ENCODE data around the gene EPAS1.
"Not testable (repeated sequence)": the region's sequence is repeated elsewhere in the genome, so short reads cannot be mapped to it uniquely, and the experiment has no call there.

EPAS1 gene

GRCh38 chr2:46386763-46387162 is 89.6 kb downstream of the EPAS1 start:
- no peak for DNase-seq

DNA sequence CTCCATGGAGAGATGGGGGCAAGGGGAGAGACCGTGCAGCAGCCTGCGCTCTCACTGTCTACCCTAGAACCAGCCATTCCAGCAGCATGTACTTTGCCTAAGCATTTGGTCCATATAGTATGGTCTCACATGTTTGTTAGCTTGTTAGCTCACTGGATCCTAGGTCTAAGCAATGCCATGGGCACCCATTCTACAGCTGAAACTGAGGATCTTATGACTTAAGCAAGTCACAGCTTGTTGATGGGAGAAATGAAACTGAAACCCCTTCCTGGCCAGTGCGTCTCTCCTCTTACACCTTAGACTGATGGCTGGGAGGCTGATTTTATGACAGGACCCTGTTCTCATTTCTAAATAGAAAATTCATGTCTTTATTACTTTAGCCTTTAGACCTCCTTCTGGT is 90.1 kb downstream of the EPAS1 start:
- no peak for DNase-seq

DNA sequence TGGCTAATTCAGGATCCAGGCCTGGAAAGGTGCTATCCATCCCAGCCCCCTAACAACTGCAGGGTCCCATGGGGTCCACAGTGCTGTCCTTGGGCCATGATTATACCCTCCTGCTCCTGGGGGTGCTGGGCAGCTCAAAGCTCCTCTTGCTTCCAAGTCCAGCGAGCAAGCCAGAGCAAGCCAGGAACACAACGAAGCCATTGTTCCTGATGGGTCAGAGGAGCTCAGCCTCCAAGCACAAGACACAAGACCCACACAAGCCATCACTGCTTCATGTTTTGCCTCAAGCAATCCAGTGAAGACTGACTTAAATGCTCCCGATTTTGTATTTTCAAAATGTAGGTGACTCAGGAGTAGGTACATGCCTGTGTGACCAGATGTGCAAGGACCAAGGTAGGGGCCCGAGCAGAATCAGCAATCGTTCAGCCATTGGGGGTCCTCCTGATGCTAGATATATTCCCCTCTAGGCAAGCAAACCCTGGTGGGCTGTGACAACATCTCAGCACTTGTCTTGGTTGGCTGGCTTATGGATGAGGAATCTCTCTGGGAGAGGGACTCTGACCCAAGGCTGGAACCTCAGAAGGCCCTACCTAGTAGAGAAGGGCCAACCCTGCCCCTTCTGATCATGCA is 90.8 kb downstream of the EPAS1 start:
- no peak for DNase-seq

GRCh38 chr2:46388881-46389280 is 91.7 kb downstream of the EPAS1 start:
- DNase-seq: no peak

DNA sequence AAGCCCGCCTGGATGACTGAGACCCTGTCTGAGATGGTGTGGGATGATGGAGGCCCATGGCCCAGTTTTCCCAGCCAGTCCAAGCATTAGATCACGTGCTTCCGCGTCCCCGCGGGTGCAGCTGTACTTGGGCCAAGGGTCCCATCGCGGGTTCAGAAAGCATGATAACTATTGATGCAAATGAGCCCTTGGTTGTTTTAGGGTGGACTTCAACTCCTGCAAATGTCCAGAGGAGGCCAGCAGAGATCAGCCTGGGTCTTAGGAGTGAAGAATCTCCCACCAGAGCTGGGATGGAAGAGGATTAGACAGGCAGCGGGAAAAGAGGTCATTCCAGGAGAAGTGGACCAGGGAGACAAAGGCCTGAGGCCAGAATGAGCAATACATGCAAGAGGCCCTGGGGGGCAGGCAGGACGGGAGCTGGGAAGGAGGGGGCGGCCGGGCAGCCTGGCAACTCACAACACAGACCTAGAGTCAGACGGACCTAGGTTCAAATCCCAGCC is 92.3 kb downstream of the EPAS1 start:
- DNase-seq: no peak

DNA sequence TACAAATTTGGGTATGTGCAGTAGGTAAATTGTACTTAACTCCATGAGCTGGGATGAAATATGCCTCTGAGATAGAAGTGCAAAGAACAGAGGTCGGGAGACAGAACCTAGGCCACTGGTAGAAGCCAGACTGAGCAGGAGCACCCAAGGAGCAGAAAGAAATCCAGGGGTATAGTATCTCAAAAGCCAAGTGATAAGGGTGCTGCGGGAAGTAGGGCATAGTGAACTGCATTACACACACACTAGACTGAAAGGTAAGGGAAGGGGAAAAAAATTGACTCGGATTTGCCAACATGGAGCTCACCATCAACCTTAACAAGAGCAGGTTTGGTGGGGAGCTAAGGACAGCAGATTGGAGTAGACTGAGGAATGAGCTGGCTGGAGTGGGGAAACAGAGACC is 92.8 kb downstream of the EPAS1 start:
- DNase-seq: no peak

DNA sequence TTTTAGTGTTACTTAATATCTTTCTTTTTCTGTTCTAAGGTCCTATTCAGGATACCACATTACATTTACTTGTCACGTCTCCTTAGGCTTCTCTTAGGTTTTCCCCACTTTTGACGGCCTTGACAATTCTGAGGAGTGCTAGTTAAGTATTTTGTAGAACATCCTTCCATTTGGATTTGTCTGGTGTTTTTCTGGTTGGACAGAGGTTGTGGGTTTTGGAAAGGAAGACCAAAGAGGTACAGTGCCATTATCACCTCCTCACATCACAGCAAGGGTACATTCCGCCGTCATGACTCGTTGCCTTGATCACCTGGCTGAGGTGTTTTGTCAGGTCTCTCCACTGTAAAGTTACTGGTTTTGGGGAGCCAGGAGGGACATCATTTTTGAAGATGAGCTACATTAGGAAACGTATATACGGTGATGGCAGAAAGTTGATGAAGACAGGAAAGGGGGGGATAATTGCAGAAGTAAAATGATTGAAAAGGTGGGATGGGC is 93.7 kb downstream of the EPAS1 start:
- no peak for DNase-seq

DNA sequence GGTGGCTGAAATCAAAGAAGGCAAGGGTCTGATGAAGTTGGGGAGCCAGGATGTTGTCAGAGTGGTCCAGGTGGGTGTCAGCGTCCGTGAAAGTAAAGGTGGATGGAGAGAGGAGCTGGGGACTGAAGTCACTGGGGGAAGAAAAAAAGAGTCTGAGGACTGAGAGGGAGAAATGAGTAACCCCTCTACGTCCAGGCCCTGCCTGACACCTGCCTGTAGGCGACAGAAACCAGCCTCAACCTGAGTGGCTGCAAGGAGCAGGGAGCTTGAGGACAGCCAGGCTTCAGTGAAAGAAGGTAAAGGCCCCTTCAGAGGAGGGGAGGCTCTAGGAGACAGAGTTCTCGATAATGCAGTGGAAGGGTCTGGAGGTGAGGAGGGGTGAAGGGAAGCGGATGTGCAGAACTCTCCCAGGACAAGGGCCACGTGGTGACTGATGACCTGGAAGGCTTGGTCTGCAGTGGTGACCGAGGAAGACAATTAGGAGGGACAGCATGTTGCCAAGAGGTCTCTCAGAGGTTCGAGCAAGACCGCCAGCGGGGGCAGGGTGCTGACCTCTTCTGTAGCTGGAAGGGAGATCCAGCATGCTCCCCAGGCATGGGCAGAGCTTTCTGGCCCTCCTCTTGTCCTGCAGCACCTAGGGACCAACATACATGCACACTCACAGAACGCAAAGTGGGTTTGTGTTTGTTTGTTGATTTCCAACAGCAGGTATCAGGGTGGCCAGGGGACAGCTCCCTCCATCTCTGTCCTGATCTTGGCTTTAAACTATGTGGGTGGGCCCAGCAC is 95.5 kb downstream of the EPAS1 start:
- DNase-seq: no peak

DNA sequence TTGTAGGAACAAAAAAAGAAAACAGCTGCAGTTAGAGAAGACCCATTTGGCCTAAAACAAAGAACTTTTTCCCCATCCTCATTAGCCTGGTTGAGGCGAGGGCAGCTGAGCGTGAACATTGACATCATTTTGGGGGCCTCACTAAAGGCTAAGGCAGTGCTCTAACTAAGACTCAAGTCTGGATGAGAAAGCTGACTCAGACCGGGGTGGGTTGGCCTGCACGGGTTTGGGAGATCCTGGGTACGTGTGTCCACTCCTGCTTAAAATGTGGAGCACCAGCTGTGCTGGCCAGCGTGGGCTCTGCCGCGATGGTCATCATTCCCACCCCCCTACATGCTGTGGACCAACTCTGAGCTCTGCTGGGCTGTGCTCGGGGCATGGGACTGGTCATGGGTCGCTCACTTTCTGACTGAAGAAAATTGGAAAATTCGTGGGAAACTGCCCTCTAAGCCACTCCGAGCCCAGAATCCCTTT is 96.2 kb downstream of the EPAS1 start:
- no peak for DNase-seq

- DNase-seq: no peak
These were observed 96.7 kb downstream of the EPAS1 start for GRCh38 chr2:46393865-46394264.

DNA sequence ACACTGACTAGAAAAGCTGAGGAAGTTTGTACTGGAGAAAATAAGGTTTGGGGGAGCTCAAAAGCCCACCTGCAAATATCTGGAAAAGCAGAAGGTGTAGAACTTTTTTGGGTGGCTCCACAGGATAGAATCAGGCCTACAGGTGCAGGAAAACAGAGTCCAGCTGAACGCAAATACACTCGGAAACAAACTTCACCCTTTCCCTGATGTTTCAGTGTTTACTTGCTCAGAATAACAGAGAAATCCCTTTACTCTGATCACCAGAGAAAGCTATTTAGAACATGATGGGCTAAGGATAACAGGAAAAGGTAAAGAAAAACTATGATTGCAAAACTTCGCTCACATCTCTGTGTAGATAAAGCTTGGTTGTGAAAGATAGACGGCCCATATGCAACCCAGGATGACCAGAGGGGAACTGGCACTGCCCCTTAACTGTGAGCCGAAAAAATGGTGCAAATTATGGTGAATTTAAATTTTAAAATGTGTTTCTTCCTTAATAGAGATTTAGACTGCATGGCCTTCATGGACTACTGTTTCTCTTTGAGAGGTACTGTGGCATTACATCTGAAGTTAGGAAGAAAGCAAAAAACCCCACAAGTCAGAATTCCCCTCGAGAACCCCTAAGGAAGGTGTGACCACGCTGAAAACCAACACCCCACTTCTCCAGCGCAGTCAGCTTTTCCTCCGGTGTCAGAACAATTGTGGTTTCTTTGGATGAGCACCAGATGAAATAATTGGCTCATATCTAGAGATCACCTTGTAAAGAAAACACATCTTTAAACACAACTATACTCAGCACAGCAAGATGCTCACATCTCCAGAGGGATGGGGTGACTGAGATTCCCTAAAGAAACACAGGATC is 97.7 kb downstream of the EPAS1 start:
- no peak for DNase-seq

GRCh38 chr2:46395730-46396129 is 98.5 kb downstream of the EPAS1 start:
- not testable (repeated sequence) for DNase-seq

- DNase-seq: no peak
These were observed 102.8 kb downstream of the EPAS1 start for GRCh38 chr2:46400016-46400415.

- no peak for DNase-seq
These were observed 105.7 kb downstream of the EPAS1 start for GRCh38 chr2:46402874-46403273.

DNA sequence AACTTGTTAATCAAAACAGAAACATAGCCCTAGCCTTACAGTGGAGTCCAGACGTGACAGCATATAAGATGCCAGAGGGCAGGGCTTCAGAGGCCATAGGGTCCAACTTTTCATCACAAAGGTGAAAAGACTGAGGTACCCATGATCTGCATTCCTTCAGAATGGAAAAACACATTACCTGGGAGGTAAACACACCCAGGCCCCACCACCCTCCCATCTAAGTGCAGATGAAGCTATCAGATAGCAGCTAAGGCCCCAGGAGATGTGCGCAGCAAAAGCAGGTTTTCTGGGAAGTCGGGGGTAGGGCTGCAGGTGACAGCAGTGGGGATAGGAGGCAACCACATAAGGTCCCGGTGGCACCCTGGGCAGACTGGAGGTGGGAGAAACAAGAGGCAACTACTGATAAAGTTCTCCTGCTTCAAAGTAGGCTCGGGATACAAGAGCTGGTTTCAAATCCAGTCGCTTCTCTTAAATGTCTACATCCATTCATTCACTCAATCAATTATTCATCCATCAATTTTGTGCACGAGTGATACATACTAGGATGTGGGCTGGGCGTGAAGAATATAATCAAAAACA is 107.1 kb downstream of the EPAS1 start:
- DNase-seq: no peak

- DNase-seq: no peak
These were observed 110.7 kb downstream of the EPAS1 start for GRCh38 chr2:46407852-46408455.

- DNase-seq: no peak
These were observed 112.5 kb downstream of the EPAS1 start for GRCh38 chr2:46409756-46410155.

DNA sequence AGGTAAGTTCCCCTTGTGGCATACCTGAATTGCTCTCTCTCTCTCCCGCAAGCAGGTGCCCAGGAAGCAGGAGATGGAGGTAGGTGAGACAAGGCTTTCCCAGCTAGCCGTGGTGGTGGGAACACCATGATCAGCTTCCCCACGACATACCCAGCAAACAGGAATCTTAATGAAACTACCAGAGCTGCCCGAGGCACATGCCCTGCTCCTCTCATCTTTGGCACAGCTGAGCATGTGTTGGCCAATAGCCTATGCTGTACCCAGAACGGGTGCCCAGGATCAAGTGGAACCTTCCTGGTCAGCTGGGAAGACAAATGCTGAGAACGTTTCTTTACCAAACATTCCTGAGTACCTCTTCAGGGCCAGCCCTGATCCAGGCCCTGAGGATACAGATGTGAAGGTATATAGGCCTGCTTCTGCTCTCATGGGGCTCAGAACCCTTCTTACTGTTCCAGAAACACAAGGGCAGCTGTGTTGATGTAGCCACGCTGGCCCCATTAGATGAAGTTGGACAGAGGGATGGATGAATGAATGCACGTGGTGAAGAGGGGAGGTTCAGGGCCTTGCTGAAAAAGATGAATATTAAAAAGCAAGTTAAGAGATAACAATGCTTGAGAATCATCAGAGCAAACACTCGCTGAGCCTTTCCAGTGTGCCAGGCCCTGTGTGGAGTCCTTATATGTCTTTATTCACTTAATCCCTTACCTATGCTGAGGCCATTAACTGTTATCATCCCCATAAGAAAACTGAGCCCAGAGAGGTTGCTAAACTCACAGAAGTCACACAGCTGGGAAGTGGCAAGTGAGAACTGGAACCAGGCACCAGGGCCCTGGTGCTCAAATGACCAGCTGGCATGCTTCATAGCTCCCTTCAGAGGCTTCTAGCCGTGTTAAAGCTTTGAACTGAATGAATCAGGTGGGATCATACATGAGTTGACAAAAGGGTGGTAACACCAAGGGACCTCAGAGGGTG is 113.4 kb downstream of the EPAS1 start:
- DNase-seq: no peak

DNA sequence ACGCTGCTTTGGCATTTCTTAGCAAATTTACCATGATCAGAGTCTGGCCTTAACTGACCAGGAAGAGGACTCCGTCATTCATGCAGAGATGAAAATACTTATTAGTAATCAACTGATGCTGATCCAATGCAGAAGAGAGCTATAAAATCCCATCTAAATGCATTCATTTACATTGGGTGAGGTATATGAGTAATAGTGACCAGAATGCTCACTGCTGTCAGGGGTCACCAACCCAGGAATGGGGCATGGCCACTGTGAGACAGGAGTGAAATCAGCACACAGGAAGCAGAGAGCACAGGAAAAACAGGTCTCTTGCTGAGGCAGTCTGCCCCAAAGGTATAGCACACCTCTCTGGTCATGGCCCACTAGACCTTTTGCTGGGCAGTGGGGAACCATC is 114.0 kb downstream of the EPAS1 start:
- DNase-seq: no peak

- DNase-seq: no peak
These were observed 114.8 kb downstream of the EPAS1 start for GRCh38 chr2:46411985-46412384.

- no peak for DNase-seq
These were observed 115.9 kb downstream of the EPAS1 start for GRCh38 chr2:46413111-46413510.
